H1 (cell line): ENCODE results near the gene PPP1R7. TPM values are rescaled to one million over a fixed set of nuclear protein-coding genes. Genes with fewer than 3 reads are reported as not detected.

ENCODE experiments used
- BACH1 ChIP-seq: IDR thresholded peaks from 2 replicates; pipeline ENCODE4 v1.6.1; 2012; ENCODE audit warnings: low read length, improper control_type of control experiment
- CBX5 ChIP-seq: fragments of 300-800, 300-1000 bp; sonication (generic); IDR thresholded peaks from 2 replicates; pipeline ENCODE4 v1.7.1; 2016; ENCODE audit warnings: antibody characterized with exemption, low read length, low read depth
- EP300 ChIP-seq, 2 experiments: IDR thresholded peaks; 1 replicate in 1 of 2; 2 replicates in 1 of 2; pipeline ENCODE4 v1.6.1; 2011 to 2012; ENCODE audit warnings: low read depth in 2 of 2, low read length in 2 of 2, mild to moderate bottlenecking in 2 of 2, borderline replicate concordance in 1 of 2, inconsistent platforms in 1 of 2, moderate library complexity in 1 of 2
- polyA plus RNA-seq, 7 experiments: library from polyadenylated mRNA; depleted of rRNA in 3 of 7; stranded (reverse) in 5 of 7; unstranded in 2 of 7; fragments of >200 nt in 5 of 7; fragments of 200-250 nt in 2 of 7; gene quantifications; 1 replicate in 5 of 7; 2 replicates in 1 of 7; 4 replicates in 1 of 7; pipeline versions ENCODE4 v1.2.1 to v1.2.3, GENCODE V29; 2011 to 2013; ENCODE audit warnings: missing spikeins in 2 of 7, mixed read lengths in 2 of 7
- total RNA-seq: library from RNA; stranded (reverse); fragmentation: NEBNext Ultra II Directional; extraction: Animal tissue kit (Norgen Biotek cat#: 25700); gene quantifications from 2 replicates; pipeline ENCODE4 v1.2.1, GENCODE V29; 2021

PPP1R7 gene
- total and polyA plus RNA-seq, 2 of the 8 experiments (the other 6 are each of a cell fraction or from before 2014, with no cell fraction given): 22.2 to 64.0 TPM

GRCh38 chr2:241154915-241155314, 4.6 kb downstream of the PPP1R7 start (continued):
- TF ChIP-seq EP300 (IDR thresholded peaks at IDR 0.05; ENCODE audit: borderline replicate concordance in 1 of 2, low read depth in 2 of 2, low read length in 2 of 2) (no peak), CBX5 (no peak), BACH1 (no peak)
